Measurements from ENCODE around the gene RABGAP1L.
A peak's percentile ranks its signal among the peaks of the same experiment; 100 is the strongest.

The RABGAP1L gene

DNA sequence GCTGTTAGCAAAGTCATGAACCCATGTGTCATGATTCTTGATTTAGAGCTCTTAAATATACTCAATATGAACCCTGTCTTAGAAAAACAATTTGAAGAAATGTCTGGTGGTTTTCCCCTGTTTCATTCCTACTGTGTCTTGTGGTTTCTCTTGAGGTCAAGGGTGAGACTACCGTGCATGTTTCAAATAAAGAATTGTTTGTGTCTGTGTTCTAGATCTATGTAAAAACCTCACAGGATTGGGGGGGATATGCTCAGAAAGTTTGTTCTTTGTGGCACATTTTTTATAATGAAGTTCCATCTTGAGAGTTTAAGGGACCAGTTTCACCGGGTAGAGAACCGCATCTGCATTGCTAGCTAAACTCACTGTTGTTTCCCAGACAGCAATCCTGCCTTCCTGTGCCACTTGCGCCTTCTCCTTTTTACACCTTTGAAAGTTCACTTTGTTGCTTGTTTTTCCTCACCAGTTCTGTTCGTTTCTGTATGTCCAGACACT lies 809.5 kb downstream of the RABGAP1L start:
- peak in 2 of 3 donors; percentile 72 to 82 for DNase-seq
- POLR2A ChIA-PET = interaction anchor here (1.0 kb wide), 1 partner anchor 180 kb away, joined by 3 read pairs; no protein-coding TSS in a partner anchor
- 30% methylated on average over 4 of the region's 5 CpGs for WGBS (ENCODE audit: insufficient coverage)
- Histone ChIP-seq H3K27ac (ENCODE audit: insufficient read depth in 1 of 2, low read depth in 1 of 2, low read length in 2 of 2, poor library complexity in 1 of 2, severe bottlenecking in 2 of 2) (peak overlapping the region in 1 of 2 experiments; percentile 64), H3K27me3 (replicated peaks in 2 of 5; ENCODE audit: control insufficient read depth in 4 of 5, insufficient read depth in 5 of 5, low read length in 4 of 5) (no peaks in the 10 kb centered on the region), H3K4me3 (ENCODE audit: control insufficient read depth in 1 of 7, extremely low read depth in 1 of 7, insufficient read depth in 4 of 7, low read depth in 2 of 7, low read length in 6 of 7) (peak overlapping the region in 4 of 7 experiments; percentile 8 to 19 (median 14)), H3K36me3 (ENCODE audit: control insufficient read depth in 4 of 4, insufficient read depth in 4 of 4, low read length in 3 of 4) (no peaks in the 10 kb centered on the region), H3K4me1 (ENCODE audit: control extremely low read depth in 1 of 4, control insufficient read depth in 4 of 4, insufficient read depth in 4 of 4, low read length in 3 of 4) (peaks cover 50 to 73% (median 63%) of the 10 kb centered on the region in 4 experiments), H3K9me3 (ENCODE audit: control extremely low read depth in 1 of 5, control insufficient read depth in 4 of 5, insufficient read depth in 2 of 5, low read depth in 1 of 5, low read length in 4 of 5) (no peaks in the 10 kb centered on the region)
- CTCF ChIA-PET = interaction anchor here (0.6 kb wide), 1 partner anchor 24 kb away, joined by 3 read pairs; no protein-coding TSS in a partner anchor

DNA sequence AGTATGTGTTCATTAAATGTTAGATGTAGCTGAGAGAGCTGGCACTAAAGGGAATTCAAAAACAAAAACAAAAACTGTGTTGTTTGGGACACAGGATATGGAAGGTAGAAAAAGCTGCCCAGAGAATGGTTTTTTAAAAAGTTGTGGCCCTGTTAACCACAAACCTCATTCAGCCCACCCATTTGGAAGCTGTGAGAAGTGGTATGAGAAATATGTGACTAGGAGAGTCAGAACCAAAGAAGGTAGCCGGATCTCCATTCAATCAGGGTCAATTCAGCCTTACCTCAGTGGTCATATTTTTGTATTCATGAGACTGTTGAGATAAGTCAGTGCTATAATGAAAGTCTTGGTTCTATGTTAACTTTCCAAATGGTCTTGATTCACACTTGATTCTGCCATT lies 810.7 kb downstream of the RABGAP1L start:
- Histone ChIP-seq H3K36me3 (ENCODE audit: control insufficient read depth in 4 of 4, insufficient read depth in 4 of 4, low read length in 3 of 4) (no peaks in the 10 kb centered on the region), H3K27ac (ENCODE audit: insufficient read depth in 1 of 2, low read depth in 1 of 2, low read length in 2 of 2, poor library complexity in 1 of 2, severe bottlenecking in 2 of 2) (no peak overlapping the region), H3K9me3 (ENCODE audit: control extremely low read depth in 1 of 5, control insufficient read depth in 4 of 5, insufficient read depth in 2 of 5, low read depth in 1 of 5, low read length in 4 of 5) (no peaks in the 10 kb centered on the region), H3K4me1 (ENCODE audit: control extremely low read depth in 1 of 4, control insufficient read depth in 4 of 4, insufficient read depth in 4 of 4, low read length in 3 of 4) (peaks cover 41 to 61% (median 52%) of the 10 kb centered on the region in 4 experiments), H3K27me3 (replicated peaks in 2 of 5; ENCODE audit: control insufficient read depth in 4 of 5, insufficient read depth in 5 of 5, low read length in 4 of 5) (no peaks in the 10 kb centered on the region), H3K4me3 (ENCODE audit: control insufficient read depth in 1 of 7, extremely low read depth in 1 of 7, insufficient read depth in 4 of 7, low read depth in 2 of 7, low read length in 6 of 7) (no peak overlapping the region)
- POLR2A ChIA-PET = no interaction called here
- CTCF ChIA-PET = interaction anchor here (1.6 to 2.1 kb wide), 2 partner anchors 12 to 13 kb away, joined by 3 to 6 read pairs; no protein-coding TSS in a partner anchor
- 83% methylated on average over 1 of the region's 1 CpG for WGBS (ENCODE audit: insufficient coverage)
- DNase-seq = peak in 1 of 3 donors; percentile 22

DNA sequence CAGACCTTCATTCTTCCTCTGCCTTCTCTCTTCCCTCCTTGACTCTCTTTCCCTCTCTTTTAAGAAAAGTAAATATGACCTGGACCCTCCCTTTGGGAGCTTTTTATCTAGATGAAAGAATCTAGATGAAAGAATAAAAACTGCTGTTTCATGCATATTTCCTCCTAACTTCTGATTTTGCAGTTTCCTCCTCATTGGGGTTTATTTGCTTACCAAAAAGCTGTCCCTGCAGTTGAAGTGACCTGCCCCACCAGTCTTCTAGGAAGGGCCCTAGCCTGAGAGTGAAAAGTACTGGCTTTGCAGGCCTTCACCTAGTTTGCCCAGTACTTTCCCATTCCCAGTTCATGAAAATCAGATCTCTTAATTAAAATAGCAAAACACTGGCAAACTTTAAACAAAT lies 812.1 kb downstream of the RABGAP1L start:
- no peaks in the 10 kb centered on the region for H3K36me3 ChIP-seq (ENCODE audit: control insufficient read depth in 4 of 4, insufficient read depth in 4 of 4, low read length in 3 of 4)
- H3K27me3 ChIP-seq (replicated peaks in 2 of 5; ENCODE audit: control insufficient read depth in 4 of 5, insufficient read depth in 5 of 5, low read length in 4 of 5) = no peaks in the 10 kb centered on the region
- H3K4me1 ChIP-seq (ENCODE audit: control extremely low read depth in 1 of 4, control insufficient read depth in 4 of 4, insufficient read depth in 4 of 4, low read length in 3 of 4) = peaks cover 29 to 46% (median 43%) of the 10 kb centered on the region in 4 experiments
- peak overlapping the region in 1 of 7 experiments; percentile 19 for H3K4me3 ChIP-seq (ENCODE audit: control insufficient read depth in 1 of 7, extremely low read depth in 1 of 7, insufficient read depth in 4 of 7, low read depth in 2 of 7, low read length in 6 of 7)
- ChIA-PET CTCF (interaction anchor here (1.0 to 2.1 kb wide), 3 partner anchors 10 to 15 kb away, joined by 3 to 6 read pairs (median 3); no protein-coding TSS in a partner anchor), POLR2A (no interaction called here)
- DNase-seq = no peak
- H3K27ac ChIP-seq (ENCODE audit: insufficient read depth in 1 of 2, low read depth in 1 of 2, low read length in 2 of 2, poor library complexity in 1 of 2, severe bottlenecking in 2 of 2) = no peak overlapping the region
- H3K9me3 ChIP-seq (ENCODE audit: control extremely low read depth in 1 of 5, control insufficient read depth in 4 of 5, insufficient read depth in 2 of 5, low read depth in 1 of 5, low read length in 4 of 5) = no peaks in the 10 kb centered on the region

DNA sequence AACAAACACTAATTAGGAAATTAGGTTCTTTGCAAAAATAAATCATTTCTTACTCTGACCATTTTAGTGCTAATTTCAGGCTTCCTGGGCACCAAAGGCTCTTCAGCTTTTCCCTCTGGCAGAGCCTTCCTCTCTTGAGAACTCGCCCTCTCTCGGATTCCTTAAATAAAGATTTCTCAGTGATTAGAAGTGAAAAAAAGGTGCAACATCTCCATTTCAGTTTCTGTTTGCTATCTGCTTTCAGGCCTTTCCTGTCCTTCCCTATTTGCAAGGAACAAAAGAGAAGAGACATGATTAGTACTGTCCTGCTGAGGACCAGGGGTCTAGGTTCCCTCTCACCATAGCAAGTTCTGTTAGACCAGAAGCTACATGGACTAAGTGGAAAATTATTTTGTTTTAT lies 812.6 kb downstream of the RABGAP1L start:
- ChIA-PET CTCF (interaction anchor here (0.6 to 2.1 kb wide), 3 partner anchors 11 to 15 kb away, joined by 3 to 6 read pairs (median 4); no protein-coding TSS in a partner anchor), POLR2A (no interaction called here)
- peaks cover 0 to 3% (median 0%) of the 10 kb centered on the region in 4 experiments for H3K36me3 ChIP-seq (ENCODE audit: control insufficient read depth in 4 of 4, insufficient read depth in 4 of 4, low read length in 3 of 4)
- peak in 1 of 3 donors; percentile 27 for DNase-seq
- peaks cover 29 to 45% (median 42%) of the 10 kb centered on the region in 4 experiments for H3K4me1 ChIP-seq (ENCODE audit: control extremely low read depth in 1 of 4, control insufficient read depth in 4 of 4, insufficient read depth in 4 of 4, low read length in 3 of 4)
- no CpG with 5 or more reads among the region's 2 CpGs for WGBS (ENCODE audit: insufficient coverage)
- no peak overlapping the region for H3K27ac ChIP-seq (ENCODE audit: insufficient read depth in 1 of 2, low read depth in 1 of 2, low read length in 2 of 2, poor library complexity in 1 of 2, severe bottlenecking in 2 of 2)
- no peaks in the 10 kb centered on the region for H3K27me3 ChIP-seq (replicated peaks in 2 of 5; ENCODE audit: control insufficient read depth in 4 of 5, insufficient read depth in 5 of 5, low read length in 4 of 5)
- H3K9me3 ChIP-seq (ENCODE audit: control extremely low read depth in 1 of 5, control insufficient read depth in 4 of 5, insufficient read depth in 2 of 5, low read depth in 1 of 5, low read length in 4 of 5) = no peaks in the 10 kb centered on the region
- H3K4me3 ChIP-seq (ENCODE audit: control insufficient read depth in 1 of 7, extremely low read depth in 1 of 7, insufficient read depth in 4 of 7, low read depth in 2 of 7, low read length in 6 of 7) = no peak overlapping the region

DNA sequence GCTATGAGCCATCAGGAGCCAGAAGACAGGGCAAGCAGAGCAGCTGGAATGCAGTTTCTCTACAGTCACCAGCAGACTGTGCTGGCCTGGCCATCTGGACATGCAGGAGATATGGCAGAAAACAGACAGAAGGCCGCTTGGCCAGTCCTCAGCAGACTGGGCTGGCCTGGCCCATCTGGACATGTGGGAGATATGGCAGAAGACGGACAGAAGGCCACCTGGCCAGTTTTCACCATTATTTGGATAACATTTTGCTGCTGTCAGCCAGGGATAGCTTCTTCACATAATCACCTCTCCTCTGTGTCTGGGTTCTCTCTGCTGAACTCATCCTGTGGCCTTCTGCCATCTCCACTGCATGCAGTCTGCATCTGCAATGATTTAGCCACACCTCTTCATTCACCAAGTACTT lies 815.4 kb downstream of the RABGAP1L start:
- no peak overlapping the region for H3K27ac ChIP-seq (ENCODE audit: insufficient read depth in 1 of 2, low read depth in 1 of 2, low read length in 2 of 2, poor library complexity in 1 of 2, severe bottlenecking in 2 of 2)
- DNase-seq = no peak
- no peaks in the 10 kb centered on the region for H3K9me3 ChIP-seq (ENCODE audit: control extremely low read depth in 1 of 5, control insufficient read depth in 4 of 5, insufficient read depth in 2 of 5, low read depth in 1 of 5, low read length in 4 of 5)
- H3K4me3 ChIP-seq (ENCODE audit: control insufficient read depth in 1 of 7, extremely low read depth in 1 of 7, insufficient read depth in 4 of 7, low read depth in 2 of 7, low read length in 6 of 7) = no peak overlapping the region
- H3K36me3 ChIP-seq (ENCODE audit: control insufficient read depth in 4 of 4, insufficient read depth in 4 of 4, low read length in 3 of 4) = peaks cover 0 to 6% (median 4%) of the 10 kb centered on the region in 4 experiments
- H3K4me1 ChIP-seq (ENCODE audit: control extremely low read depth in 1 of 4, control insufficient read depth in 4 of 4, insufficient read depth in 4 of 4, low read length in 3 of 4) = peaks cover 9 to 20% (median 16%) of the 10 kb centered on the region in 4 experiments
- CTCF ChIA-PET = interaction anchor here (1.2 to 1.6 kb wide), 3 partner anchors 9 to 11 kb away, joined by 4 to 10 read pairs (median 5); no protein-coding TSS in a partner anchor
- H3K27me3 ChIP-seq (replicated peaks in 2 of 5; ENCODE audit: control insufficient read depth in 4 of 5, insufficient read depth in 5 of 5, low read length in 4 of 5) = no peaks in the 10 kb centered on the region
- 95% methylated on average over 2 of the region's 2 CpGs for WGBS (ENCODE audit: insufficient coverage)
- POLR2A ChIA-PET = no interaction called here

DNA sequence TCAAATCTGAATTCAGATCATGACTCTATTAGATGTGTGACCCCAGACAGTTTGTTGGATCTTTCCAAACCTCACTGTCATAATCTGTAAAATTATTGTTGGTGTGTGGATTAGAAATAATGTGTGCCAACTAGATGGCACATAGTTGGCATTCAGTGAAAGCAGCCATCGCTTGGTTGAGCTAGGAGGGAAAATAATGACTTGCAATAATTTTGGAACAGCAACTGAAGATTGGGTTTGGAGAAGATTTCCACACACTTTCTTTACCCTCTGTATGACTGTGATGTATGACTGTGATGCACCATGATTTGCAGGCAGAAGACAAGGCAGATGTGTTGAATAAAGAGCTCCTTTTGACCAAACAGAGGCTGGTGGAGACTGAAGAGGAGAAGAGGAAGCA lies 816.4 kb downstream of the RABGAP1L start:
- no peaks in the 10 kb centered on the region for H3K9me3 ChIP-seq (ENCODE audit: control extremely low read depth in 1 of 5, control insufficient read depth in 4 of 5, insufficient read depth in 2 of 5, low read depth in 1 of 5, low read length in 4 of 5)
- no peak overlapping the region for H3K4me3 ChIP-seq (ENCODE audit: control insufficient read depth in 1 of 7, extremely low read depth in 1 of 7, insufficient read depth in 4 of 7, low read depth in 2 of 7, low read length in 6 of 7)
- no peak overlapping the region for H3K27ac ChIP-seq (ENCODE audit: insufficient read depth in 1 of 2, low read depth in 1 of 2, low read length in 2 of 2, poor library complexity in 1 of 2, severe bottlenecking in 2 of 2)
- DNase-seq = no peak
- CTCF ChIA-PET = interaction anchor here (1.1 to 1.6 kb wide), 2 partner anchors 8 to 205 kb away, joined by 3 to 10 read pairs; no protein-coding TSS in a partner anchor
- no peaks in the 10 kb centered on the region for H3K27me3 ChIP-seq (replicated peaks in 2 of 5; ENCODE audit: control insufficient read depth in 4 of 5, insufficient read depth in 5 of 5, low read length in 4 of 5)
- H3K36me3 ChIP-seq (ENCODE audit: control insufficient read depth in 4 of 4, insufficient read depth in 4 of 4, low read length in 3 of 4) = peaks cover 0 to 6% (median 4%) of the 10 kb centered on the region in 4 experiments
- POLR2A ChIA-PET = no interaction called here
- H3K4me1 ChIP-seq (ENCODE audit: control extremely low read depth in 1 of 4, control insufficient read depth in 4 of 4, insufficient read depth in 4 of 4, low read length in 3 of 4) = peaks cover 6 to 12% (median 10%) of the 10 kb centered on the region in 4 experiments
- WGBS (ENCODE audit: insufficient coverage) = 100% methylated on average over 1 of the region's 1 CpG

DNA sequence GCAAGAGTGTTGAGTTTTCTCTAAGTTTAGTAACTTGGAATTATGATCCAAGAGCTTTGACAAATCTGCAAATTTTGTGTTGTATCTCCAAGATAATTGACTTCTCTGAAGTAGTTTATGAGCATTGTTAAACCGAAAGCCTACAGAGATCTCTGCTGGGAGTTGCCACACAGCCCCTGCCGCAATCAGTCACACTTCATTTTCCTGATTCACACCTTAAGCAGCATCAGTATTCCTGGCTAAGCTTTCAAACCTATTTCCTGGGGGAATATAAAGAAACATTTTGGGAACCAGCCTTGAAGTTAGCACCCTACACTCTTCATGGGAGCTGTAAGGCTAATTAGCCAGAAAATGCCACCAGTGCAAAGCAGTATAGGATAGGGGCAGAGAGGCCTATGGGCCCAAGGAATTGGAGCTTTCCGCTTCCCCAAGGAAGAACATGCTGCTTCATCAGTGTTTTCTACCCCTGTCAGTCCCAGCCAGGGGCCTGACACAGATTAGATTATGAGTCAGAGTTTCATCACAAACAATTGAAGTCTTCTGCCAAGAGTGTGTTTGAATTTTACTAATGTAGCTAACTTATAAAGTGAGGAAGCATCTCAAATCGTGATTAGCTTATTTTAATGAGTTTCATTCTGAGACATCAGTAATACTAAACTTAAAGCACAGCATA lies 817.3 kb downstream of the RABGAP1L start:
- Histone ChIP-seq H3K4me1 (ENCODE audit: control extremely low read depth in 1 of 4, control insufficient read depth in 4 of 4, insufficient read depth in 4 of 4, low read length in 3 of 4) (peaks cover 1 to 7% (median 6%) of the 10 kb centered on the region in 4 experiments), H3K27ac (ENCODE audit: insufficient read depth in 1 of 2, low read depth in 1 of 2, low read length in 2 of 2, poor library complexity in 1 of 2, severe bottlenecking in 2 of 2) (no peak overlapping the region), H3K9me3 (ENCODE audit: control extremely low read depth in 1 of 5, control insufficient read depth in 4 of 5, insufficient read depth in 2 of 5, low read depth in 1 of 5, low read length in 4 of 5) (no peaks in the 10 kb centered on the region), H3K4me3 (ENCODE audit: control insufficient read depth in 1 of 7, extremely low read depth in 1 of 7, insufficient read depth in 4 of 7, low read depth in 2 of 7, low read length in 6 of 7) (no peak overlapping the region), H3K27me3 (replicated peaks in 2 of 5; ENCODE audit: control insufficient read depth in 4 of 5, insufficient read depth in 5 of 5, low read length in 4 of 5) (no peaks in the 10 kb centered on the region), H3K36me3 (ENCODE audit: control insufficient read depth in 4 of 4, insufficient read depth in 4 of 4, low read length in 3 of 4) (peaks cover 0 to 6% (median 5%) of the 10 kb centered on the region in 4 experiments)
- no peak for DNase-seq
- WGBS (ENCODE audit: insufficient coverage) = no CpG with 5 or more reads among the region's 4 CpGs
- ChIA-PET CTCF (interaction anchor here (1.1 to 1.5 kb wide), 4 partner anchors 9 to 206 kb away, joined by 3 read pairs; no protein-coding TSS in a partner anchor), POLR2A (no interaction called here)
